Measurements from ENCODE around the gene CYP2C9.

- TF ChIP-seq, protein P1, sequence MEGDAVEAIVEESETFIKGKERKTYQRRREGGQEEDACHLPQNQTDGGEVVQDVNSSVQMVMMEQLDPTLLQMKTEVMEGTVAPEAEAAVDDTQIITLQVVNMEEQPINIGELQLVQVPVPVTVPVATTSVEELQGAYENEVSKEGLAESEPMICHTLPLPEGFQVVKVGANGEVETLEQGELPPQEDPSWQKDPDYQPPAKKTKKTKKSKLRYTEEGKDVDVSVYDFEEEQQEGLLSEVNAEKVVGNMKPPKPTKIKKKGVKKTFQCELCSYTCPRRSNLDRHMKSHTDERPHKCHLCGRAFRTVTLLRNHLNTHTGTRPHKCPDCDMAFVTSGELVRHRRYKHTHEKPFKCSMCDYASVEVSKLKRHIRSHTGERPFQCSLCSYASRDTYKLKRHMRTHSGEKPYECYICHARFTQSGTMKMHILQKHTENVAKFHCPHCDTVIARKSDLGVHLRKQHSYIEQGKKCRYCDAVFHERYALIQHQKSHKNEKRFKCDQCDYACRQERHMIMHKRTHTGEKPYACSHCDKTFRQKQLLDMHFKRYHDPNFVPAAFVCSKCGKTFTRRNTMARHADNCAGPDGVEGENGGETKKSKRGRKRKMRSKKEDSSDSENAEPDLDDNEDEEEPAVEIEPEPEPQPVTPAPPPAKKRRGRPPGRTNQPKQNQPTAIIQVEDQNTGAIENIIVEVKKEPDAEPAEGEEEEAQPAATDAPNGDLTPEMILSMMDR (IDR thresholded peaks at IDR 0.05; ENCODE audit: extremely low read depth in 1 of 2, insufficient read depth in 1 of 2, low read depth in 1 of 2, low read length in 2 of 2), result no peak
- no peak for TF ChIP-seq JUN (IDR thresholded peaks at IDR 0.05; ENCODE audit: borderline replicate concordance, insufficient read depth, insufficient read length, low read depth)
- no peak for TF ChIP-seq POLR2AphosphoS5 (IDR thresholded peaks at IDR 0.05; ENCODE audit: insufficient read depth, low read depth, low read length)
Observed at GRCh38 chr10:94890264-94891022, 48.0 kb upstream of the CYP2C9 start.
